MM.1S (cell line): Measurements from ENCODE around the gene L3MBTL3.

Source experiments
- DNase-seq: peaks from one replicate; pipeline ENCODE4 v3.0.0-alpha.2; 2015
- H2AFZ ChIP-seq: fragments of 300-600 bp; sonication (generic); 2 replicates; pipeline ENCODE4 v1.6.0; 2016; ENCODE audit warnings: antibody characterized with exemption, low read length
- H3F3A ChIP-seq: fragments of 300-600 bp; sonication (generic); 2 replicates; pipeline ENCODE4 v1.6.1; 2016; ENCODE audit warnings: mild to moderate bottlenecking, antibody characterized with exemption, low read length, moderate library complexity, mixed read lengths; ENCODE audit not compliant: insufficient read depth
- H3K27ac ChIP-seq: fragments of 300-600 bp; sonication (generic); 2 replicates; pipeline ENCODE4 v1.5.1; 2016; ENCODE audit warnings: mild to moderate bottlenecking, low read length
- H3K27me3 ChIP-seq: fragments of 300-600 bp; sonication (generic); replicated peaks from 2 replicates; pipeline ENCODE4 v1.6.0; 2016; ENCODE audit warnings: low read length; ENCODE audit not compliant: insufficient read depth
- H3K36me3 ChIP-seq: fragments of 300-600 bp; sonication (generic); replicated peaks from 2 replicates; pipeline ENCODE4 v1.6.1; 2016; ENCODE audit warnings: mild to moderate bottlenecking, low read length, mixed read lengths; ENCODE audit not compliant: insufficient read depth
- H3K4me1 ChIP-seq: fragments of 300-600 bp; sonication (generic); 2 replicates; pipeline ENCODE4 v1.6.1; 2016; ENCODE audit warnings: low read length, mixed read lengths
- H3K4me2 ChIP-seq: fragments of 300-600 bp; sonication (generic); 2 replicates; pipeline ENCODE4 v1.6.0; 2016; ENCODE audit warnings: low read depth, low read length
- H3K4me3 ChIP-seq: fragments of 300-600 bp; sonication (generic); 2 replicates; pipeline ENCODE4 v1.5.1; 2016; ENCODE audit warnings: low read length, mixed read lengths
- H3K79me2 ChIP-seq: fragments of 300-600 bp; sonication (generic); 2 replicates; pipeline ENCODE4 v1.6.1; 2016; ENCODE audit warnings: mixed run types, low read length, mixed read lengths
- H3K9ac ChIP-seq: fragments of 300-600 bp; sonication (generic); 2 replicates; pipeline ENCODE4 v1.6.1; 2016; ENCODE audit warnings: low read length, mixed read lengths
- H3K9me2 ChIP-seq: fragments of 300-600 bp; sonication (generic); replicated peaks from 2 replicates; pipeline ENCODE4 v1.6.1; 2016; ENCODE audit warnings: mild to moderate bottlenecking, low read length, mixed read lengths; ENCODE audit not compliant: insufficient read depth
- H3K9me3 ChIP-seq: fragments of 300-600 bp; sonication (generic); replicated peaks from 2 replicates; pipeline ENCODE4 v1.6.1; 2016; ENCODE audit warnings: mild to moderate bottlenecking, low read length, mixed read lengths; ENCODE audit not compliant: insufficient read depth
- H4K20me1 ChIP-seq: fragments of 300-600 bp; sonication (generic); 2 replicates; pipeline ENCODE4 v1.6.1; 2016; ENCODE audit warnings: mild to moderate bottlenecking, low read length, moderate library complexity, mixed read lengths; ENCODE audit not compliant: insufficient read depth
- EZH2 ChIP-seq: fragments of 300-600 bp; sonication (generic); optimal IDR thresholded peaks from 2 replicates; pipeline ENCODE3; 2017; ENCODE audit warnings: low read depth, mild to moderate bottlenecking, antibody characterized with exemption, low read length, mixed read lengths
- EZH2phosphoT487 ChIP-seq: fragments of 300-600 bp; sonication (generic); IDR thresholded peaks from 2 replicates; pipeline ENCODE4 v1.6.1; 2018; ENCODE audit warnings: antibody characterized with exemption, low read length
- TF ChIP-seq, protein P1 (sequence below): fragments of 300-600 bp; sonication (generic); IDR thresholded peaks from 2 replicates; pipeline ENCODE4 v1.5.1; 2016; ENCODE audit warnings: antibody characterized with exemption, low read length, mixed read lengths

Gene L3MBTL3

DNA sequence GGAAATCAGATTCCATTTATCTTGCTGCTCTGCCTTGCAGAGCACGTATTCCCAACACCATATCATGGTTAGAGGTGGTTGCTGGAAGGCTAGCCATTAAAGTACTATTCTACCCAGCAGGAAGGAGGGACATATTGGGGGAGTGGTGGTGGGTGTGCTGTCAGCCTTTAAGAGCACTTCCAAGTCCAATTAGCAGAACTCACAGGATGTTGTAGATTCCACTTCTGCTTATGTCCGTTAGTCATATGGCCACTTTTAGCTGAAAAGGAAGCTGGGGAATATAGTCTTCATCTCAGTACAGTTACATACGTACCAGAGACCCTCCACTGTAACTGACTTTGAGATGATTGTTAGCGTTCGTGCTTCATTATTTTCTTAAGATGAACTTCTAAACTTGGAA is 109.9 kb downstream of the L3MBTL3 start:
- no peak for DNase-seq
- no peak overlapping the region for H2AFZ ChIP-seq
- H3K9me2 ChIP-seq: no peaks in the 10 kb centered on the region
- H3K36me3 ChIP-seq: no peaks in the 10 kb centered on the region
- H3K27me3 ChIP-seq: no peaks in the 10 kb centered on the region
- H3K4me2 ChIP-seq: no peak overlapping the region
- TF ChIP-seq, protein P1, sequence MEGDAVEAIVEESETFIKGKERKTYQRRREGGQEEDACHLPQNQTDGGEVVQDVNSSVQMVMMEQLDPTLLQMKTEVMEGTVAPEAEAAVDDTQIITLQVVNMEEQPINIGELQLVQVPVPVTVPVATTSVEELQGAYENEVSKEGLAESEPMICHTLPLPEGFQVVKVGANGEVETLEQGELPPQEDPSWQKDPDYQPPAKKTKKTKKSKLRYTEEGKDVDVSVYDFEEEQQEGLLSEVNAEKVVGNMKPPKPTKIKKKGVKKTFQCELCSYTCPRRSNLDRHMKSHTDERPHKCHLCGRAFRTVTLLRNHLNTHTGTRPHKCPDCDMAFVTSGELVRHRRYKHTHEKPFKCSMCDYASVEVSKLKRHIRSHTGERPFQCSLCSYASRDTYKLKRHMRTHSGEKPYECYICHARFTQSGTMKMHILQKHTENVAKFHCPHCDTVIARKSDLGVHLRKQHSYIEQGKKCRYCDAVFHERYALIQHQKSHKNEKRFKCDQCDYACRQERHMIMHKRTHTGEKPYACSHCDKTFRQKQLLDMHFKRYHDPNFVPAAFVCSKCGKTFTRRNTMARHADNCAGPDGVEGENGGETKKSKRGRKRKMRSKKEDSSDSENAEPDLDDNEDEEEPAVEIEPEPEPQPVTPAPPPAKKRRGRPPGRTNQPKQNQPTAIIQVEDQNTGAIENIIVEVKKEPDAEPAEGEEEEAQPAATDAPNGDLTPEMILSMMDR: no peak
- TF ChIP-seq EZH2phosphoT487: no peak
- TF ChIP-seq EZH2: no peak
- H3K9me3 ChIP-seq: no peaks in the 10 kb centered on the region
- H3K27ac ChIP-seq: no peak overlapping the region
- no peaks in the 10 kb centered on the region for H3F3A ChIP-seq
- H4K20me1 ChIP-seq: no peaks in the 10 kb centered on the region
- H3K9ac ChIP-seq: no peak overlapping the region
- no peaks in the 10 kb centered on the region for H3K4me1 ChIP-seq
- H3K4me3 ChIP-seq: no peak overlapping the region
- H3K79me2 ChIP-seq: no peaks in the 10 kb centered on the region

DNA sequence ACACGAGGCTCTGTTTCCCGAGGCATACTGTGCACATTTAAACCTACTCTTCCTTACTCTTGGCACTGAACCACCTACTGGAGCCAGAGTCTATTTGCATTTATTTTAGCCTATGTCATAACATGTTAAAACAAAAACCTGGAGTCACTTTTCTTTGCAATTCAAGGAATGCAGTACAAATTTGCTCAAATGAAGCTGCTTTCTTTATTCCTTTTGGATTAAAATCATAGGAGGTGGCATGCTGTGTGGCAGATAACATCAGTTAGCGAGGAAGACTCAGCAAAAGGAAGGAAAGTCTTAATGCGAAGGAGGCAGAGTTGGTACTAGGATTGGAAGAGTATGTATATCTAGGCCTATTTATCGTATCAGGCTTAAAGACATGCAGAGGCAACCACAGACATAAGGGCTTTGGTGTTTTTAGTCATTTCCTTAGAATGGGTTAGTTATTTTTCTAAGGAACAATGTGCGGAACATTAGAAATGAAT is 111.4 kb downstream of the L3MBTL3 start:
- TF ChIP-seq, protein P1: no peak
- TF ChIP-seq EZH2phosphoT487: no peak
- TF ChIP-seq EZH2: no peak
- Histone ChIP-seq H3K4me1 (no peaks in the 10 kb centered on the region), H3K9me2 (no peaks in the 10 kb centered on the region), H3K4me2 (no peak overlapping the region), H3K27ac (no peak overlapping the region), H3K36me3 (no peaks in the 10 kb centered on the region), H3K79me2 (no peaks in the 10 kb centered on the region), H3K9ac (no peak overlapping the region), H2AFZ (no peak overlapping the region), H3K27me3 (no peaks in the 10 kb centered on the region), H3K9me3 (no peaks in the 10 kb centered on the region), H3F3A (no peaks in the 10 kb centered on the region), H3K4me3 (no peak overlapping the region), H4K20me1 (no peaks in the 10 kb centered on the region)
- DNase-seq: no peak

DNA sequence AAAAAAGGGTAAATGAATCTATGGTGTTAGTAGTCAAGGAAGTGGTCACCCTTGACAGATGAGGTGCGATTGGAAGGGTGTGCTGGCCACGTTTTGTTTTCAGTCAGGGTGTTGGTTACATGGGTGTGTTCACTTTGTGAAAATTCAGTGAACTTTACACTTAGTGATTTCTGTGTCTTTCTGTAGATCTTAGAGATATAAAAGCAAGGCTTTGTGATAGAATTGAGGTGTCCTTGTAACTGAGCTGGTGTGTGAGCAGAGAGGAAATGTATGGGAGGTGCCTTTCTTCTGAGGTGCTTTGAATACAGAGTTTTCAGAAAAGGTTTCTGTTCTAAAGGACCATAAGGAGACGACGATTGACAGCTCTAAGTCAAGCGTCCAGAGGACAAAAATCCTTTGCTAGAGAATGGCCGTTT is 113.9 kb downstream of the L3MBTL3 start:
- Histone ChIP-seq H3F3A (no peaks in the 10 kb centered on the region), H3K4me1 (no peaks in the 10 kb centered on the region), H3K4me3 (no peak overlapping the region), H3K27me3 (no peaks in the 10 kb centered on the region), H3K4me2 (no peak overlapping the region), H3K9me2 (no peaks in the 10 kb centered on the region), H3K79me2 (no peaks in the 10 kb centered on the region), H3K36me3 (no peaks in the 10 kb centered on the region), H3K27ac (no peak overlapping the region), H4K20me1 (no peaks in the 10 kb centered on the region), H3K9me3 (no peaks in the 10 kb centered on the region), H3K9ac (no peak overlapping the region), H2AFZ (no peak overlapping the region)
- TF ChIP-seq EZH2: no peak
- TF ChIP-seq EZH2phosphoT487: no peak
- TF ChIP-seq, protein P1: no peak
- no peak for DNase-seq
